ENCODE data around the gene SORD. TPM values are rescaled to one million over a fixed set of nuclear protein-coding genes. Genes with fewer than 3 reads are reported as not detected.
"Not testable (repeated sequence)": the region's sequence is repeated elsewhere in the genome, so short reads cannot be mapped to it uniquely, and the experiment has no call there.

The SORD gene
- 1 to 10 TPM; 6.0 TPM for total RNA-seq

DNA sequence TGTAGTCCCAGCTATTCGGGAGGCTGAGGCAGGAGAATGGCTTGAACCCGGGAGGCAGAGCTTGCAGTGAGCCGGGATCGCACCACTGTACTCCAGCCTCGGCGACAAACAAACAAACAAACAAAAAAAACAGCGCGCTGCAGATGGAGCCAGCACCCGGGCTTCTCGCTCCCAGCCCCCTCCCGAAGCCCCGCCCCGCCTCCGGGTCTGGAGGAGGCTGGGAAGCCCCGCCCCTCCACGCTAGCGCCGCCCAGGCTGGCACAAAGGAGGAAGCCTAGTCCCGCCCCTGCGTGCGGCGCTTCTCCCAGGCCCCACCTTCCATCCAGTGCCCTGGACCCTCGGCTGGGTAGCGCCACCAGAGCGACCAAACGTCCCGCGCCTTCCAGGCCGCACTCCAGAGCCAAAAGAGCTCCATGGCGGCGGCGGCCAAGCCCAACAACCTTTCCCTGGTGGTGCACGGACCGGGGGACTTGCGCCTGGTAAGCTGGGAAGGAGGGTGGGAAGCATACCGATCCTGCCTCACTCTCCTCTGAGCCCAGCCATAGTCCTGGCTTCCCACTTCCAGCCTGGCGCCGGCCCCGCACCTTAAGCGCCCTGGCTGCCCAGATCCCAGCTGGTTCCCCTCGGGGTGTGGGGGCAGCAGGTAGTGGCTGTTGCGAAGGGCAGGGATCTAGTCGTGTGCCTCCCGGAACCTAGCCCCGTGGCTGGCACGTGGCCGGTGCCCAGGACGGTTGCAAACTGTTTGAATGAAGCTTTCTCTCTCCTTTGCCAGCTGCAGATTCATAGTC is at the start of gene SORD:
TSS of gene SORD (plus strand) at position 325 of the 788 bp plus-strand sequence. CDS start at position 414, 89 bp downstream.
- peaks cover 17% of the 10 kb centered on the region for H3K27me3 Mint-ChIP-seq
- POLR2A ChIA-PET = interaction anchor here (0.8 kb wide), 1 partner anchor 12 kb away, joined by 5 read pairs; no protein-coding TSS in a partner anchor

DNA sequence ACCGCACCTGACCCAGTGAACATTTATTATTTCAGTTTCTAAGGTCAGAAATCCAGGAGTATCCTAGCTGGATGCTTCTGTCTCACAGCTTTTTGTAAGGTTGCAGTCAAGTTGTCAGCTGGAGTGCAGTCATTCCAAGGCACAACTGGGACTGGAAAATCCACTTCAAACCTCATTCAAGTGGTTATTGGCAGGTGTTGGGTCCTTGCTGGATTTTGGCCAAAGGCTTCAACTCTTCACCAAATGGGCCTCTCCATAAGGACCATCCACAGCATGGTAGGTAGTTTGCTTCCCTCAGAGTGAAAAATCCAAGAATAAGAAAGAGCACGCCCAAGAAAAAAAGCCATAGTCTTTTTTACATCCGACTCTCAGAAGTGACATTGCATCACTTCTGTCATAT is 46.8 kb upstream of the SORD start:
- H3K4me1 Mint-ChIP-seq; POLR2A ChIA-PET; DNase-seq; H3K27ac Mint-ChIP-seq; H3K36me3 Mint-ChIP-seq (ENCODE audit: low read depth); CTCF ChIA-PET; H3K4me3 Mint-ChIP-seq; H3K9me3 Mint-ChIP-seq: not testable (repeated sequence)
- H3K27me3 Mint-ChIP-seq = peaks cover 14% of the 10 kb centered on the region

More for the DNA sequence above, at the start of gene SORD:
- peak; percentile 93 for DNase-seq
- Mint-ChIP-seq H3K9me3 (no peaks in the 10 kb centered on the region), H3K27ac (peak within 1 kb of the TSS; percentile 83), H3K36me3 (ENCODE audit: low read depth) (peaks cover 2% of the 10 kb centered on the region), H3K4me3 (peak within 1 kb of the TSS; percentile 79), H3K4me1 (peaks cover 23% of the 10 kb centered on the region)
- CTCF ChIA-PET = interaction anchor here (1.0 kb wide), 2 partner anchors 14 to 95 kb away, joined by 3 to 5 read pairs; no protein-coding TSS in a partner anchor

DNA sequence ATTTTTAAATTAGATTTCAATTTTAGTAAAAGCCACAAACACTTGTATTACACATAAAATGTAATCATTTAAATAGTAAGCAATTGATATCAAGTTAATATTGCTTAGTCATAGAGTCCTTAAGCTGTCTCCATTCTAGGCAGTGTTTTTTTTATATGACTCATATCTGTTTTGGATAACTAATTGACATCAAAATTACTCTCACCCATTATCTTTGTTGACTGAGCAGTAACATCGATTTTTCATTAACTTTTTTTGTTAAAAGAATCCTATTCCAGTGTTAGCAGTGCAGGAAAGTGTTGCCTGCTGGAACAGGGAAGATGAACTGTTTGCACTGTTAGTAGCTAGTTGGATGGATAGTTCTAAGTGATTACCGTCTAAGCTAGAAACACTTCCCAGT is 45.2 kb upstream of the SORD start:
- H3K27ac Mint-ChIP-seq; H3K4me3 Mint-ChIP-seq; POLR2A ChIA-PET; H3K36me3 Mint-ChIP-seq (ENCODE audit: low read depth); CTCF ChIA-PET; H3K4me1 Mint-ChIP-seq; H3K9me3 Mint-ChIP-seq; DNase-seq: not testable (repeated sequence)
- peaks cover 14% of the 10 kb centered on the region for H3K27me3 Mint-ChIP-seq

DNA sequence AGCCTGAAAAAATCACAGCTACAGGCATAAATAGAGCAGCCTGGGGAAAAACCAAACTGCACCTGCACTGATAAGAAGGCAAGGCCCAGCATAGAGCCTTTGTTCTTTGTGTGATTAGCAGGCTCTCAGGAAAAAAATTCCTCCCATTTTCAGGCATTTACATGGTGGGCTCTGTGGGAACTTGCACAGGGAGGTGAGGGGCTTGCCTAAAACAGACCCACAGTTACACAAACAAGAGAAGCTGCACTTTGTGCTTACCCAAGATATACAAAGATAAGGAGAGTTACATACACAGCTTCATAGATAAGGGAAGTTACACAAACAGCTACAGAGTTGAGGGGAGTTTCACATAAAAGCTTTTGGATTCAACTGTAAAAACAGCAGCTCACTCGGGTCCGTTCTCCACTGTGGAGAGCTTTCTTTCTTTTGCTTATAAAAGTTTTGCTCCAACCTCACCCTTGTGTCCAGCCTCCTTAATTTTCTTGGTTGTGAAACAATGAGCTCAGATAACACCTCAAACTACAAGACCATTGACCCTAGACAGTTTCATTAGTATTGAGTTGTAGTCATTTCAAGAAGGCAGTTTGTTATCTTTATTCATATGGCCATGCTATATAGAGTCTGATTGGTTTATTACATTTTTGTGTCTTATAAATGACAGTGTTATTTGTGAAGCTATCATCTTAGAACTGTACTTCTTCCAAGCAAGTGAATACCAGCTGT is 43.2 kb upstream of the SORD start:
- CTCF ChIA-PET; DNase-seq; H3K4me3 Mint-ChIP-seq; POLR2A ChIA-PET; H3K9me3 Mint-ChIP-seq; H3K27ac Mint-ChIP-seq; H3K4me1 Mint-ChIP-seq; H3K36me3 Mint-ChIP-seq (ENCODE audit: low read depth): not testable (repeated sequence)
- H3K27me3 Mint-ChIP-seq = peaks cover 12% of the 10 kb centered on the region

DNA sequence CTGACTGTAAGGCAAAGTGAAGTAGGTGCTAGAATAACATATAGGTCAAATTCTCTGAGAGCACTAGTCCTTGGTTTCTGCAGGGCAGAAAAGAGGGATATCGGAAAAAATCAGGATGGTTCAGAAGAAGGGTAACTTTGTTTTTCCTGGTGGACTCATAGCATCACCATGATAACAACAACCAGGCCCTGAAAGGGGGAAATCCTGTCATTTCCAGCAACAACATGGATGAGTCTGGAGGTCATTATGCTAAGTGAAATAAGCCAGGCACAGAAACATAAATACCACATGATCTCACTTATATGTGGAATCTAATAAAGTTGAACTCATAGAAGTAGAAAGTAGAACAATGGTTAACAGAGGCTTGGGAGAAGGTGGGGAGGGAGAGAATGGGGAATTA is 38.9 kb upstream of the SORD start:
- H3K27ac Mint-ChIP-seq; POLR2A ChIA-PET; DNase-seq; H3K36me3 Mint-ChIP-seq (ENCODE audit: low read depth); H3K9me3 Mint-ChIP-seq; H3K27me3 Mint-ChIP-seq; H3K4me3 Mint-ChIP-seq; H3K4me1 Mint-ChIP-seq; CTCF ChIA-PET: not testable (repeated sequence)

DNA sequence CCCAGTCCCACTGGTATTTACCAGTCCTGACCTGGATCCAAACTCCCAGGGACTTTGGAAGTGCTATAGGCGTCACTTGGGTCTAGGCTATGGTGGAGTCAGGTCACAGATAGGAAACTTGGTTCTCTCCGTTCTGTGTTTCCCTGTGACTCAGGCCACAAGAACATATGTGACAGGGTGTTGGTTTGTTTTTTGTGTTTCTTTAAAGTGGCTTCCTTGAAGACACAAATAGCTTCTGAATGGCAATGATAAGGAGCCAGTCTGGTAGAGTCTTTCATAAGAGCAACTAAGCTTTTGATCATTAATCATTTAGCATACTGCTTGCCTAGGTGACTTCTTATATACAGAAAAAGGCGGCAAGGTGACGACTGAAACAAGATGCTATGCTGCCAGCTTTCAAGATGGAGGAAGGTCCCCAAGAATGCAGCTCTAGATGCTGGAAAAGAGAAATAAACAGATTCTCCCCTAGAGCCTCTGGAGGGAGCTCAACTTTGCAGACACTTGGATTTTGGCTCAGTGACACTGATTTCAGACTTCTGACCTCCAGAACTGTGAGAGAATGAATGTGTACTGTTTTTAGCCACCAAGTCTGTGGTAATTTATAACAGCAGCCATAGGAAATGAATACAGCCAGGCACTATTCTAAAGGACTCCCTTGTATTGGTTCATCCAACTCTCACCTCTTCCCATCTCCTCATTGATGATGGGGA is 36.5 kb upstream of the SORD start:
- H3K9me3 Mint-ChIP-seq; DNase-seq; H3K4me1 Mint-ChIP-seq; POLR2A ChIA-PET; H3K4me3 Mint-ChIP-seq; H3K27ac Mint-ChIP-seq; H3K27me3 Mint-ChIP-seq; CTCF ChIA-PET; H3K36me3 Mint-ChIP-seq (ENCODE audit: low read depth): not testable (repeated sequence)

DNA sequence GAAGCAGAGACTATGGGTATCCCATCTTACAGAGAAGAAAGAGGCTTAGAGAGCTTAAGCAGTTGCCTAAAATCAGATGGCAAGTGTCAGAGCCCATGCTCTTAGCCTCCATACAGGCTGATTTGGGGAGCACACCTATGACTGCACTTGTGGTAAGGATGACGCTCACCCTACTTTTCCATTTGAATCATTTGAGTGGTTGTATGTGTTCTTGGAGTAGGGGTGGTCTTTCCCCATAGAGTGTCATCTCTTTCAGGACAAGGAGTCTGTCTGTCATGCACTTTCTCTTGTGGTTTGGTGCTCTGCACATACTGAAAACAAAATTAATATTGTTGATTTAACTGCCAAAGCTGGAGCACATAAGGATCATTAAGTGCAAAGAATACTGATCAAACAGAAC is 35.3 kb upstream of the SORD start:
- H3K4me1 Mint-ChIP-seq; H3K9me3 Mint-ChIP-seq; H3K36me3 Mint-ChIP-seq (ENCODE audit: low read depth); CTCF ChIA-PET; POLR2A ChIA-PET; DNase-seq; H3K4me3 Mint-ChIP-seq; H3K27ac Mint-ChIP-seq: not testable (repeated sequence)
- peaks cover 11% of the 10 kb centered on the region for H3K27me3 Mint-ChIP-seq

DNA sequence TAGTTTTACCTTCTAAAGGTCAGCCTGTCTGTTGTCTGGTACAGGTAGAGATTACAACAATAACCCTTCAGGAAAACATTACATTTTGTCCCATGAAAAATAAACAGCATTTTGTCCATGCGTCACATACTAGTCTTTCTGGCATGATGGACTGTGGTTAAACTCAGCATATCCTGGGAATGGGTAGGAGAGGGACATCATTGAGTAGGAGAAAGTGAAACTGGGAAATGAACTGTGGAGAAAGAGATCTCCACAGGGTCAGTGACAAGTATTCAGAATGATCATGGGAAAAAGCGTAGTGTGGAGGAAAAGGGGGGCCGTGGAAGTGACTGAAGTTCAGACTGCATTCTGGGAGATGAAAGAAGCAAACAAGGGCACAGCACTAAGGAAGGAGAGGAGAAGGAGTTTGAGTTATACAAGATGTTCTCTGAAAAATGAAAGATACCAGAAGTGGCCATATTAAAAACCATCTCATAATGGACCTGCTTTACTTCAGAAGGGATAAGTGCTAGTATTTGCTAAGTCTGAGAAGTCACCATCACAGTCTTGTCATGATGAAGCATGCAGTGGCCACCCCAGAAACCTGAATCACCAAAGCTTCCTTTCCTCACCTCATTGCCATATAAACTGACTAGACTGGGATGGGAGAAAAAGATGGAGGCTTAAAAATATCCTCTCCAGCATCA is 34.7 kb upstream of the SORD start:
- H3K36me3 Mint-ChIP-seq (ENCODE audit: low read depth); H3K27ac Mint-ChIP-seq; DNase-seq; CTCF ChIA-PET; H3K4me3 Mint-ChIP-seq; H3K9me3 Mint-ChIP-seq; H3K4me1 Mint-ChIP-seq; POLR2A ChIA-PET: not testable (repeated sequence)
- peaks cover 17% of the 10 kb centered on the region for H3K27me3 Mint-ChIP-seq

DNA sequence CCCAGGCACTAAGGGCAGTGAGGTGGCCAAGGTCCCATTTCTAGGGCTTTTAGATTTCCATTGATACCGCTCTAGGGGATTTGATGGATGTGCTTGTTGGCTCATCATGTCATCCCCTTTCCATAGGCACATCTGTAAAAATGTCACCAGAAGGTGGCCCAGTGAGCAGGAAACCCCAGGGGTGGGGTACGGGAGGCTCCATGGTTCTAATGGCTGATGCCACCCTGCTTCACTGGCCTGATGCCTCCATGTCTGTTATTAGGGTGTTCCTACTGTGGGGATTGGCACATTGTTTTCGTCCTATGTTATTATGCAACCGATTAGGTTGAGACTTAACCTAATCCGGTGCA is 34.1 kb upstream of the SORD start:
- CTCF ChIA-PET; H3K4me3 Mint-ChIP-seq; H3K4me1 Mint-ChIP-seq; POLR2A ChIA-PET; H3K27ac Mint-ChIP-seq; DNase-seq; H3K9me3 Mint-ChIP-seq; H3K36me3 Mint-ChIP-seq (ENCODE audit: low read depth): not testable (repeated sequence)
- H3K27me3 Mint-ChIP-seq = peaks cover 21% of the 10 kb centered on the region

DNA sequence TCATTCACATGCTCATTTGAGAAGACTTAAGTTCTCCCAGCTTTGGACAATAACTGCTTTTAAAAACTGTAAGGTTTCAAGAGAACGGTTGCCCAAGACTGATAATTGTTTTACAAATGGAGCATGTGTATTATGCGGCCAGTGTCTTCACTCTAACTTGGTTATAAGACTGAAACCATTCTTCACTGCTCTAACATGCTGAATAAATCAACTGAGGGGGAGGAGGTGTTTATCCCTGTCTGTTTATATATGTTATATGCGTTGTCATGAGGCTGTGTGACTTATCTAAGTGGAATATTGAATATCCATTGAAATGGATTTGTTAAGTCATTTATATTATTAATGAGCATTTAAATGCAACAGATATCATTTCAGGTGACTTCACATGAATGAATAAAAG is 25.4 kb upstream of the SORD start:
- POLR2A ChIA-PET; H3K9me3 Mint-ChIP-seq; H3K27ac Mint-ChIP-seq; CTCF ChIA-PET; H3K4me3 Mint-ChIP-seq; H3K36me3 Mint-ChIP-seq (ENCODE audit: low read depth); DNase-seq; H3K4me1 Mint-ChIP-seq: not testable (repeated sequence)
- peaks cover 42% of the 10 kb centered on the region for H3K27me3 Mint-ChIP-seq

DNA sequence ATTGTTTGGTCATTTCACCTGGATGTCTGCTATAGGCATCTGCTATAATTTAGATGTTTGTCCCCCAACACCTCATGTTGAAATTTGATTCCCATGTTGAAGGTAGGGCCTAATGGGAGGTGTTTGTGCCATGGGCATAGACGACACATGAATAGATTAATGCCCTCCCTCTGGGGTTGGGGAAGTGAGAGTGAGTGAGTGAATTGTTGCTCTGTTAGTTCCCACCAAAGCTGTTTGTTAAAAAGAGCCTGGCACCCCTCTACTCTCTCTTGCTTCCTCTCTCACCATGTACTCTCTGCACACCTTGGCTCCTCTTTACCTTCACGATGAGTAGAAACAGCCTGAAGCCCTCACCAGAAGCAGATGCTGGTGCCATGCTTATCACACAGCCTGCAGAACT is 23.9 kb upstream of the SORD start:
- Mint-ChIP-seq H3K27me3 (peaks cover 30% of the 10 kb centered on the region), H3K36me3 (ENCODE audit: low read depth) (no peaks in the 10 kb centered on the region), H3K4me3 (no peak overlapping the region), H3K4me1 (no peaks in the 10 kb centered on the region), H3K27ac (no peak overlapping the region), H3K9me3 (no peaks in the 10 kb centered on the region)
- ChIA-PET CTCF (no interaction called here), POLR2A (no interaction called here)
- no peak for DNase-seq

DNA sequence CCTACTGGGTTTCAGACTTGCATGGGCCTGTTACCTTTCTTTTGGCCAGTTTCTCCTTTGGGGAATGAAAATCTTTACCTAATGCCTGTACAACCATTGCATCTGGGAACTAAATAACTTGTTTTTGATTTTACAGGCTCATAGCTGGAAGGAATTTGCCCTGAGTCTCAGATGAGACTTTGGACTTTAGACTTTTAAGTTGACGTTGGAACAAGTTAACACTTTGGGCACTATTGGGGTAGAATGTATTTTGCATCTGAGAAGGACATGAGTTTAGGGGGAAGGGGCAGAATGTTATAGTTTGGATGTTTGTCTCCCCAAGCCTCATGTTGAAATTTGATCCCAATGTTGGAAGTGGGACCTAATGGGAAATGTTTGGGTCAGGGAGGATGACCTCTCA is 21.8 kb upstream of the SORD start:
- H3K36me3 Mint-ChIP-seq (ENCODE audit: low read depth); CTCF ChIA-PET; H3K9me3 Mint-ChIP-seq; H3K4me1 Mint-ChIP-seq; DNase-seq; POLR2A ChIA-PET; H3K4me3 Mint-ChIP-seq; H3K27ac Mint-ChIP-seq: not testable (repeated sequence)
- H3K27me3 Mint-ChIP-seq = peaks cover 13% of the 10 kb centered on the region
